HG03196 (cell line): ENCODE results near the gene MRGPRG.

ENCODE experiments used
- ATAC-seq: cut with Tn5 transposase; IDR thresholded peaks from one replicate; pipeline ENCODE4 v1.9.1; 2021; ENCODE audit not compliant: unreplicated experiment

Gene MRGPRG

DNA sequence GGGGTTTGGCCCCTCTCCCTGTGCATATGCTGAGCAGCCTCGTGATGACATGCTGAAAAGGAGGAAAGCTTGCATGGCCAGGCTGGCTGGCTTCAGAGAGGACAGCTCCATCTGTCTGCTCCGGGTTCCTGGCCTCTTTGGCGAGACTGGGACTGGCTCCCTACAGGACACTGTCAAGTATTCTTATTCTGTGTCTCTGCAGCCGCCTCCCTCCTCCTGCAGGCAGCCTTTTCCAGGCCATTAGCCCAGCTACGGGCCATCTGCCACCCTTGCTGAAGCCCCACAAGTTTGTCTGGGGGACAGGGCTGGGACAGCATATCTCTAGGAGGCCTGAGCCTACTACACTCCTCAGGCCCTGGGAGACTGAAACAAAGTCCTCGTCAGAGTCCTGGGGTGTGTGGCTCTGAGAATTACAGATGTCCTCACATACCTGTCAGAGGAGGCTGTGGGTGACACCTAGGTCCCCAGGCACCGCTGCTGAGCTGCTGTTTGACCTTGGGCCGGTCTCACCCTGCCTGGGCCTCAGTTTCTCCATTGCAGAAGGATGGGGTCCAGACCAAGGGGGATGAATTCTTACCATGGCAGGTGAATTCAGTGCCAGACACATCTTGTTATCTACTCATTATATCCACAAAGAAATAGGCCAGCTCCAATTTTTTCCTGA is 11.0 kb downstream of the MRGPRG start:
- no peak for ATAC-seq

DNA sequence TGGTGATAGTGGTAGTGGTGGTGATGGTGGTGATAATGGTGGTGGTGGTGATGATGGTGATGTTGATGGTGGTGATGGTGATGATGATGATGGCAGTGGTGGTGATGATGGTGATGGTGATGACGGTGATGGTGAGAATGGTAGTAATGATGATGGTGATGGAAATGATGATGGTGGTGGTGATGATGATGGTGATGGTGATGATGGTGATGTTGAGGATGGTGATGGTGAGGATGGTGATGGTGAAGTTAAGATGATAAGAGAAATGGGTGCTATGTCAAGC is 11.8 kb downstream of the MRGPRG start:
- ATAC-seq, result no peak

DNA sequence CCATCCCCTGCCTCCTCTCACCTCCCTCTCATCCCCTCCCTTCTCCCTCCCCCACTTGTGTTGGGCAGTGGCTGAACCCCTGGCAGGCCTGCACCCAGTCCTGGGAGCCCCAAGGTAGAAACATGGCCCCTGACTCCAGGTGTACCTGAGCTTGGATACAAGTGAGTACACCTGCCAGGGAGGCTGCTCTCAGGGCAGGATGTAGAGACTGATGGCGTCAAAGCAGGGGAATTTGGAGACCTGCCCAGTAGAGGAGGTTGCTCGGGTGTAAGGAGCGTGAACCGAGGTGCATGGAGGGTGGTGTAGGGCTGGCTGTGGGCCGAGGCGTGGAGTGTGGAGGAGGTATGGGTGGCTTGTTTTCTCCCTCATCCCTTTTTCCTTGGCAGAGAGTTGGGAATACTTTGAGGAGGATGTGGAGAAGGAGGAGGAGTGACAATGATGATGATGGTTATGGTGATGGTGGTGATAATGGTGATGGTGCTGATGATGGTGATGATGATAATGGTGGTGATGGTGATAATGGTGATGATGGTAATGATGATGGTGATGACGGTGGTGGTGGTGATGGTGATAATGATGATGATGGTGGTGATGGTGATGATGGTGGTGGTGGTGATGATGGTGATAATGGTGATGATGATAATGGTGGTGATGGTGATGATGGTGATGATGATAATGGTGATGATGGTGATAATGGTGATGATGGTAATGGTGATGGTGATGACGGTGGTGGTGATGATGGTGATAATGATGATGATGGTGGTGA is 12.3 kb downstream of the MRGPRG start:
- no peak for ATAC-seq

DNA sequence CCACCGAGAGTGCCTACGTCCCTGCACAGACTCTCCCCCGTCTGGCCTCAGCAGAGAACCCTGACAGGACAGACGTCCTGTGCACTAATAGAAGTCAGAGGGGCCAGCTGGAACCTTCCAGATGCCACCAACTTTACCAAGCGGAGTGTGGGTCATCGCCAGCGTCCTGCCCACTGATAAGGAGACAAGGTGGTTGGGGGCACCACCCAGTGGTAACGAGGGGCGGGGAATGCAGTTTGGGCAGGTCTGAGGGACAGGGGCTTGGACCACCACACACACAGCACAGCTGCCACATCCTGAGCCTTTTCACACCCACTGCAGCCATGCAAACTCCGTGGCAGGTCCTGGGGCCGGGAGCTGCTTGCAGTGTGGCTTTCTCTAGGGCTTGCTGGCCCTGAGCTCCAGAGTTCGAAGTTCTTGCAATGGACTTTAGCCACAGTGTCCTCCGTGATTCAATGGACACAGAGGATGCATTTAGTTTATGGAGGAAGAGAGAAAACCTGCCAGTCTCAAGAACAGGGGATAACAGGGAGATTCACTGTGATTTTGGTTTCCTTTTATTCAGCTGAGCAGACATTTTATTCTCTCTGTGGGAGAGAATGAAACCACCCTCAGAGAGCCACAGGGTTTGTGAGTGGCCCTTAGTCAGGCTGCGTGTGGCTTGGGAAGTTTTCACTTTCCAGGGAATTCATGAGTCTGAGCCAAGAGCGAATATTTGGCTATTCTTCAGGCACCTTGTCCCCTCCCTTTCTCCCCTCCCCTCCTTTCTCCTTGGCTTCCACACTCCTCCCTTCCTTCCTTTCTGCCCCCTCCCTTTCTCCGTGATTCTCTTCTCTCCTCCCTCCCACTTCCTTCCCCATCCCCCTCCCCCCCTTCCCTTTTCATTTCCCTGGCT is 13.1 kb downstream of the MRGPRG start:
- ATAC-seq, result no peak

DNA sequence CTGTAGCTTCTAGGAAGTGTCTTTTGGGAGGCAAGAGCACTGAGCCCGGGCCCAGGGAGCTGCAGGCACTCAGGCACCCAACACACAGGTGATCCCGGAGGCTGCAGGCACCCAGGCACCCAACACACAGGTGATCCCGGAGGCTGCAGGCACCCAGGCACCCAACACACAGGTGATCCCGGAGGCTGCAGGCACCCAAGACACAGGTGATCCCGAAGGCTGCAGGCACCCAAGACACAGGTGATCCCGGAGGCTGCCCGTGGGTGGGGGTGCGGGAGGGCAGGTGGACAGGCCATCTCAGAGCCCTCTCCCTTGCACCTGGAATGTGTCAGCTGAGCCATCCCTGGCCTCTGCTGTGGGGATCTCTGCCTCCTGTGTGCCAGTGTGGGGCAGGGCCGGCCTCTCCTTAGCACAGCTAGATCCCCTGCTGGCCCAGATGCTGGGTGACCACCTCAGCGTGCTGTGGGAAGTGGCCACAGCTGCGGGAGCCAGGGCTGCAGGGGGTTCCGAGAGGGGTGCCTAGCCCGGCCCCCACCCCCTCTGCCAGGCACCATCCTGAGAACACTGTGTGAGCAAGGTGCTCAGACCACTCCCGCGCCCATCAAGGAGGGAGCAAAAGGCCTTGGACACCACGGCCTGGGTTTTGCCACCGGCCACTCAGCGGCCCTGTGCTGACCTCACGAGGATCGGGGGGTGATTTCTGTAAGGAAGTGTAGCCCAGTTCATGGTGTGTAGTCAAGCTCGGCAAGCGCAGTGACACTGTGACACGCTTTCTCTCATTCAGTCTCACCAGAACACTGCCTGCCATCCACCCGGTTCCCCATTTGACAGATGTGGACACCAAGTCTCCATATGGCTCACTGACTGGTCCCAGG is 14.2 kb downstream of the MRGPRG start:
- no peak for ATAC-seq

DNA sequence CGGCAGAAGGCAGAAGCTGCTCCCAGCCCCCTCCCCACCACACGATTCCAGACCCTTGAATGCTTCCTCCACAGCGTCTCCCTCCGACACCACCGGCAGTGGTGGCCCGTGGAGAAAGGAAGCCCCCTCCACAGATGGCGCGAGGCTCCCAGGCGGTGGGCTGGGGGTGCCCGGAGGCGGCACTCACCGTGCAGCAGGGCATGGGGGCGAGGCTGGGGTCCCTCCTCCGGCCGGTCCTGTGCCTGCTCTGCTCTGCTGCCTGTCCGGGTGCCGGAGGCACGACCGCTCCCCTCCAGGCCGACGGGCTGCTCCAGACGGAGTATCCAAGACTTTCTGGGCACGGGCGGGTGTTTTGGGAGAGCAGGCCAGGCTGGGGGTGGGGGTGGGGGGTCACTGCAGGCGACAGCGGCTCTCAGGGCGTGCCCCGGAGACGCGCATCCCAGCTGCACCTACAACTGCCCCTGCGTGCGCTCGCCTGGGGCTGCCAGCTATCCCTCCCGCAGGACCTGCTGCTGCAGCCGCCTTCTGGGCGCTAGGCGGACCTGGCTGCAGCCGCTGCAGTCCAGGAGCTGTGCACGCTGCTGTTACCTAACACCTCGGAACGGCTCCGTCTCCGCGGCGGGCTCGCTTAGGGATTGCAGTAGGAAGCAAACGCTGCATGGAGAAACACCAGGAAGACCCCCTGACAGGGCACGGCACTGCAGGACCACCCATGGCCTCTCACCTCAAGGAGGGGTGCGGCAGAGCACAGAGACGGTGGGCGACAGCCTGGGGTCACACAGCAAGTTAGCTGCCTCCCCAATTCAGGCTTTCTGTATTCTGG is 15.2 kb downstream of the MRGPRG start:
- ATAC-seq, result no peak

DNA sequence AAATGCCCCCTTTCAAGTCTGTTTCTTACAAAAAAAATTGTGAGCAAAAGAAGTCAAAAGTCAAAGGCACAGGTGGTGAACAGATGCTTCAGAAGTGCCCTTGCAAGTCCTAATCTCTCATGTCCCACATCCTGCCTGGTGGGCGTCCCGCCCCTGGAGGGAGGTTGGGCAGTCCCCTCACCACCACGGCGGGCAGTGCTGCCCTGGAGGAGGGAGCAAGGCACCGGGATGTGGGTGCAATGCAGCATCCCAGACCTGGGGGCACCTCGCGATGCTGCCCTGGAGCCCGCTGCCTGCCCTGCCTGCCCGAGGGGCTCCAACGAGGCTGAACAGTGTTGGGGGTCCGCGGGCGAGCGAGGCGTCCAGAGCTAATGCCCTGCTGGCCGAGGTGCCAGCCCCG is 15.9 kb downstream of the MRGPRG start:
- no peak for ATAC-seq

DNA sequence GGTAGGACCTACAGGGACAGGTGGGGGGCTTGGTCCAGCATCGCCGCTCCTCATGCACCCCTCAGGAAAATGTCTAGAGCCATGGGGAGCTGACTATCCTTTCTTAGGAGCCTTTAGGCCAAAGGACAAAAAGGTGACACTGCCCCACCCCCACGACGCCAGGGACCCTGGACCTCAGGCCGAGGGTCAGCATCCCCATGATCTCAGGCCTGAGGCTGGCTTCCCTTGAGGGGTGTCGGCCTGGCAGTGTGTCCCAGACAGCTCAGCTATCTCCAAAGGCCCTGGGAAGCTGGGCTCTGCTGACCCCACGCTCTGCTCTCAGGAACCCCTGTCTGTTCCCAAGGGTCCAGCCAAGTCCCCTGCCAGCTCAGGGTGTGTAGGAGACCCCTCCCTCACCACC is 16.3 kb downstream of the MRGPRG start:
- no peak for ATAC-seq

DNA sequence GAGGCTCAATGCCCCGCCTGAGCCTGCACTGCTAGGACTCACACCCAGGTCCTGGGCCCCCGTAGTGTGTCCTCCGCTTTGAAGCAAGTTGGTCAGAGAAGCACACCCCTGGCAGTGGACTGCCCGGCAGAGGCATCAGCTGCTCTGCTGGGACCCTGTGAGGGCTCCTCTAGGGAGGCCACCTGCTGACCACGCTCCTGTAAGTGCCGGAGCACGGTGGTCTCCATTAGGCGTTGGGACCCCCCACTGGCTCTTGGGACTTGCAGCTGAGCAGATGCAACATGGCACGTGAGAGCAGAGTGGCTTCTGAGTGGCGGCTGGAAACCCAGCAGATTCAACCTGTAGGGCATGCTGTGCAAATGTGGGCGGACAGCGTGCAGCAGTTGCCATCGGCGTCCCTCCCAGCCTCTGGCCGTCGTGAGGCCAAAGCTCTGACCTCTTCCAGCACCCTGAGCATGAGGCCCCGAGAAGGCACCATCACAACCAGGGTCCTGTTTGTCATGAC is 16.9 kb downstream of the MRGPRG start:
- ATAC-seq, result no peak

DNA sequence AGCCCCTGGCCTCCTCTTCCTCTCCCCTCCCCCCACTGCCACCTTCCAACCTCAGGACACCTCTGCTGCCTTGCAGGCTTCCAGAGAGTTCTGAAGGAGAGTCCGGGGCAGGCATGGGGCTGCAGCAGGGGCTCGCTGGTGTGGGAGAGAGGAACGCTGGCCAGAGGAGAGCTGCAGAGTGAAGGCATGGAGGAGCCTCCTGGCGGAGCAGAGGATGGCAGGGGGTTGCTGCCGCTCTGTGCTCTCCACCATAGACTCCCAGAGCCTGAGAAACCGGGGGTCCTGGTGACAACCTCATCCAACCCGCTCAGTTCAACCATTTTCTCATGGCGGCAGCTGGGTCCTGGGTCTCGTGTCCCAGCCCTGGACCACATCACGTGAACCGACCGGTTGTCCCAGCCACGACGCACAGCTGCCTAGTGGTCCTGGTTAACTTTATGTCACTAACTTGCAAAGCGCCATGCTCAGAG is 17.5 kb downstream of the MRGPRG start:
- ATAC-seq, result no peak

DNA sequence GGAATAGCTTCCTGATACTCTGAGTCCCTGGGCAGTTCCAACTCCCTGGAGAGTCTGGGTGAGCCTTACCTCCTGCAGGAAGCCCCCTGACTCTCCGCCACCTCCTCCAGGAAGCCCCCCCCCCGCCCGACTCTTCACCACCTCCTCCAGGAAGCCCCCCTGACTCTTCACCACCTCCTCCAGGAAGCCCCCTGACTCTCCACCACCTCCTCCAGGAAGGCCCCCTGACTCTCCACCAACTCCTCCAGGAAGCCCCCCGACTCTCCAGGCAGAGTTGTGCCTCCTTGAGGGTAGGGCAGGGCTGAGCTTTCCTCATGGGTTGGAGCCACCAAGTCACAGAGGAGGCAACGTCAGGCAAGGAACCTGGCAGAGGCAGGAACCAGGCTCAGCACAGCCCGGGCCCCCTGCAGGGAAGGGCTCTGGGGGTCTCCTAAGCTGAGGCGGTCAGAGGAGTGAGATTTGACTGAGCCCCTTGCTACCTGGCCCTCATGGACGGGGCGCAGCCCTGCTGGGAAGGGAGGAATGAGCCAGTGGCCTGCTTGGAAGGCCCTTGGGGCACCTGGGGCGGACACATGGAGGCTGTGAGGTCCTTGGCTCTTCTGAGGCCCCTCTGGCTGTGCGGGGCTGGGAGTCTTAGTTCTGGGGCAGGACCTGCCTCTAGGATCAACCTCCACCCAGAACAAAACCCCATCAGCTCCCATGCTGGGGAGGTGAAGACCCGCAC is 18.1 kb downstream of the MRGPRG start:
- no peak for ATAC-seq

DNA sequence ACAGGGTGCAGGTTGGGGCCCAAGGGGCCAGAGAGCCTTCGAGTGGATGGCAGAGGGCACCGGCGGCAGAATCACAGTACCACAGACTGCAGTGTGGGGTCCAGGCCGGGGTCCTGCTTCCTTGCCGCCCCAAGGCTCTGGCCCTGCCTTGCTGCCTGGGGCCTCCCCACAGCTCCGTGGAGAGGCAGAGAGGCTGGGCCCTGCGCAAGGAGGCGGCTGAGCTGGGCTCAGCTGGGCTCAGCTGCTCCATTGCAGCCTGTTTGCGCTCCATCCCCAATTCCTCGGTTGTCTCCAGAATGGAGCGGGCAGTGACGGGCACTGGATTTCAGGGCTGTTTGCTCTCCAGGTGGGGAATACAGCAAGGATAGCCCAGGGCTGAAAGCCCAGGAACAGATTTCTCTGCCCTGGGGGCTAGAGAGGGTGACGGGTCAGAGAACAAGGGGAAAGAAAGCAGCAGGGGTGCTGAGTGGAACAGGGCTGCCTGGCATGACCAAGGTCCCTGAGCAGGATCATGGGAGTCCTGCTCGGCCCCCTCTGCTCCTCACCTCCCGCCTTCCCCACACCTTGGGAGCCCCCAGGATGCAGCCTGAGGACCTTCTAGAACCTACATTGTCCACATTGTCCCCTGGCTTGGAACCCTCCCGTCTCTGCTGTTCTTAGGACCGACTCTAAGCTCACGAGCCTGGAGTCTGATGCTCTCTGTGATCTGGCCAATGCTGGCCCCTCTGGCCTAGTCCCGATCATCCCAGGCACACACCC is 18.9 kb downstream of the MRGPRG start:
- no peak for ATAC-seq

DNA sequence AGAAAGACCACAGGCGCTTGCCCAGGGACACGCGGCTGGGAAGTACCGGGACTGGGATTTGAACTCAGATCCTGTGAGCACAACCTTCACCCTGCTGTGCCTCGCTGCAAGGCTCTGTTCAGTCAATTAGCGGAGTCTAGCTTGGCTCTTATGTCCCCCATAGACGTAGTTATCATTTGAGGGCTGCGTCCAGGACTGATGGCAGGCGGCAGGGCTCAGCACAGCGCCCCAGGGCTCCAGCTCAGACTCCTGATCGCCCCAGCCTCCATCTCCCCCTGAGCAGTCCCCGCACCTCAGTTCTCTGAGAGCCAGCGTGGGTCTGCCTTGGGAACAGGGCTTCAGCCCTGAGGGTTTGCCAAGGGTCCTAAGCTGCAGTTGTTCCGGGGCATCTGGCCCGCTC is 19.8 kb downstream of the MRGPRG start:
- ATAC-seq, result no peak

DNA sequence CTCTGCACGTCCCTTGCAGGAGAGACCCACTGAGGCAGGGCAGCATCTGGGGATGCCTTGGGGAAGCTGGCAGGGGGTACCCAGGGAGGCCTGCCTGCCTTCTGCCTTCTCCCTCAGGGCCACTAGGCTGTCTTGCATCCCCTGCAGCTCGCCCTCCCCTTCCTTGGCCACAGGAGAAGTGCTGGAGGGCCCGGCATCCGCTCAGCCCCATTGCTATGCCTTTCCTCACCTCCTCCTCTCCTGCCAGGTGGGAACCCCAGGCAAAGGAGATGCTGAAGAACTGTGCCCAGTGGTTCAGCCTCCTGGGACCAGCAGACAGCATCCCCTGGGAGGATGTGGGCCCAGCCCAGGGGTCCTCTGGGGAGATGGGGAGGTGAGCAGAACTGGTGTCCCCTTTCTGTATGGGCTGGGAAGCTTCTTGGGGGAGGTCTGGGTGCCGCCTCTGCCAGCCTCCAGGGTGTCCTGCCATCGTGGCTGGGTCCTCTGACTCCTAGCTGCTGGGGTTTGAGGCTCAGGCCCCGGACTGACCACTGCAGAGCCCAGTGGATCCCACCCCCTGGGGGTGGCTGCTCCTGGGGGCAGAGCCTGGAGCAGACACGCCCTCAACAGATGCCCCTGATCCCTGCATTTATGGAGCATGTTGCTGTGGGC is 20.6 kb downstream of the MRGPRG start:
- no peak for ATAC-seq

DNA sequence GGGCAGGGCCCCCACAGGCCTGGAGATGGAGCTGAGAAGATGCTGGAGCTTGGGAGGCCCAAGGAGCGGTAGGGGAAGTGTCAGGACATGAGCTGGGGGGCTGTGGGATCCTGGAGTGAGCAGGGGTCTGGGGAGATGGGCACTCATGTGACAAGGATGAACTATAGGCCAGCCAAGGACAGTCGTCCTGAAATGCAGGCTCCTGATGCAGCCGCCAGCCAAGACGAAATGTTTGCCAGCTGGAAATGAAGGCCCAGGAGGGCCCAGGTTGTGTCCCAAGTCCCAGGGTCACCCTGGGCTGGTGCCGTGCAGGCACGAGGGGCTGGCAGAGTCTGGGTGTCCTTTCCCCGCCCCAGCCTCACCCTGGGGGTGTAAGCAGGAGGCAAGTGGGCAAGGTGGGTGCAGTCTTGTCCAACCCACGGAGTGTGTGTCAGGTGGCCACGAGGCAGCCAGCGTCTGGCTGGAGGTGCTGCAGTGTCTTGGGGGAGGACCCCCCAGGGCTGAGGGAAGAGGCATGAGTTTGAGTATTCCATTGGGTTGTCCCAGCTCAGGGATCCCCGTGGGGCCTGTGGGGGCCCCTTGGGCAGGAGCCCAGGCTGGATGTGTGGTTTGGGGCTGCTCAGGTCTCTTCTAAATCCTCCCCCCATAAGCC is 21.4 kb downstream of the MRGPRG start:
- ATAC-seq, result no peak

DNA sequence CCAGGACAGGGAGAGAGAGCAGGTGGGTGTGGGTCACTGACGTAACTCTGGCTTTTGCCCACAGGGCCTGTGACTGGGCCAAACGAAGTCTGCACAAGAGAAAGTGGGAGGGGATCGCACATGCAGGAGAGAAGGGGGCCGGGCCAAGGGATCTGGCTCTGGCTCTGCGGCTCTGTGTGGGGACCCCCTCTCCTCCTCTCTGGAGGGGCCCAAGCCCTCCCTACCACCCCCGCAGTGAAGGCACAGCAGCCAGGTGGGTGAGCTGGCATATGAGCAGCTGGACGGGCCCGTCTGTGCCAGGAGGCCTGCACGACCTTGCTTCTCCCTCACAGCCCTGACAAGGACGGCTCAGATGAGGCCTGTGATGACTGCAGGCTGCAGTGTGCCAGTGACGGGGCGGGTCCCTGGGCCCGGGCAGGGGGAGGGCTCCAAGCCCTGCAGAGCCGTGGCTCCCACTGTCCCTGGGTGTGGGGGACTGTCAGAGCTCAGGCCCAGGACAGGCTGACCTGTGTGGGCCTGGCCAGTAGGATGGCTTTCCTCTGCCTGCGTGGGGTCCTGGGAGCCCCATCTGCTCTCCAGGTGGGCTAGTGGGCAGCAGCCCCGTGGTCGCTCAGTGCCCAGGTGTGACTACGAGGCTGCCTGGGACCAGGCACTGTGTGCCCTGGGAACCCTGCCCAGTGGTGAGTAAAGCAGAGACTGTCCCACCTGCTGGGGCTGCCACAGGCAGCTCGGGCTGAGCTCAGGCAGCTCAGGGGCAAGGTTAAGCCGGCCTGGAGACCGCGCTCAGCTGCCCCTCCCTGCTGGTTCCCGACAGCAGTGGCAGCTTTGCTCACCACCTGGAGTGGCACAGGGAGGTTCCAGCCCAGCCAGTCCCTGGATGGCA is 22.2 kb downstream of the MRGPRG start:
- ATAC-seq, result no peak
